ENCODE data around the gene HIGD1A. TPM values are rescaled to one million over a fixed set of nuclear protein-coding genes. Genes with fewer than 3 reads are reported as not detected.

HIGD1A gene
- polyA plus RNA-seq, 1 donor (not counting 4 experiments of a cell fraction or from before 2014, with no cell fraction given): 443 TPM

GRCh38 chr3:42803414-42804105 is 730 bp downstream of the HIGD1A start:
- H3K9ac ChIP-seq (ENCODE audit: control insufficient read depth, extremely low read depth, insufficient read depth, low read length): peak overlapping the region; percentile 97
- no peaks in the 10 kb centered on the region for H3K9me3 ChIP-seq (ENCODE audit: control insufficient read depth, low read depth, low read length)
- H4K20me1 ChIP-seq (ENCODE audit: control insufficient read depth, extremely low read depth, insufficient read depth, low read length): no peaks in the 10 kb centered on the region
- H3K27ac ChIP-seq (ENCODE audit: control insufficient read depth, insufficient read depth, low read length): peak overlapping the region; percentile 93
- H3K9me1 ChIP-seq (ENCODE audit: control insufficient read depth, extremely low read depth, insufficient read depth, low read length): no peaks in the 10 kb centered on the region
- dilution Hi-C loops (cut with MboI; ENCODE audit: extremely low pct_ligation_motif_present, low sequenced_read_pairs): no loop called here
- H3K4me3 ChIP-seq (ENCODE audit: control insufficient read depth in 2 of 3, extremely low read depth in 1 of 3, insufficient read depth in 2 of 3, low read depth in 1 of 3, low read length in 3 of 3): peak overlapping the region; percentile 98
- H3K79me2 ChIP-seq (ENCODE audit: control insufficient read depth, insufficient read depth, low read length): peaks cover 50% of the 10 kb centered on the region
- no peak for TF ChIP-seq CTCF (optimal IDR thresholded peaks at IDR 0.05 in 1 of 3, IDR thresholded peaks at IDR 0.05 in 1 of 3, conservative IDR thresholded peaks at IDR 0.05 in 1 of 3; ENCODE audit: extremely low read depth in 1 of 3, insufficient read depth in 2 of 3, low read length in 3 of 3)
- no peak for TF ChIP-seq EZH2 (IDR thresholded peaks at IDR 0.05; ENCODE audit: low read length)
- peak; percentile 61 for FAIRE-seq
- H2AFZ ChIP-seq (ENCODE audit: control insufficient read depth, low read length): peak overlapping the region; percentile 82
- peaks cover 2 to 4% of the 10 kb centered on the region in 2 experiments for H3K36me3 ChIP-seq (ENCODE audit: control insufficient read depth in 2 of 2, extremely low read depth in 1 of 2, insufficient read depth in 2 of 2, low read length in 2 of 2)
- H3K4me1 ChIP-seq (ENCODE audit: control insufficient read depth, extremely low read depth, insufficient read depth, low read length): peaks cover 10% of the 10 kb centered on the region
- H3K4me2 ChIP-seq (ENCODE audit: control insufficient read depth, extremely low read depth, insufficient read depth, low read depth, low read length): peak overlapping the region; percentile 96
- no peaks in the 10 kb centered on the region for H3K27me3 ChIP-seq (ENCODE audit: control insufficient read depth, extremely low read depth, insufficient read depth, low read length)
- DNase-seq (ENCODE audit: low read depth, low spot score): no peak

GRCh38 chr3:42802876-42803413 is 1.3 kb downstream of the HIGD1A start:
- H3K4me2 ChIP-seq (ENCODE audit: control insufficient read depth, extremely low read depth, insufficient read depth, low read depth, low read length): peak overlapping the region; percentile 96
- peak overlapping the region; percentile 82 for H2AFZ ChIP-seq (ENCODE audit: control insufficient read depth, low read length)
- peaks cover 50% of the 10 kb centered on the region for H3K79me2 ChIP-seq (ENCODE audit: control insufficient read depth, insufficient read depth, low read length)
- peak; percentile 9 for FAIRE-seq
- no peaks in the 10 kb centered on the region for H3K9me3 ChIP-seq (ENCODE audit: control insufficient read depth, low read depth, low read length)
- peaks cover 10% of the 10 kb centered on the region for H3K4me1 ChIP-seq (ENCODE audit: control insufficient read depth, extremely low read depth, insufficient read depth, low read length)
- H3K9ac ChIP-seq (ENCODE audit: control insufficient read depth, extremely low read depth, insufficient read depth, low read length): peak overlapping the region; percentile 97
- H3K36me3 ChIP-seq (ENCODE audit: control insufficient read depth in 2 of 2, extremely low read depth in 1 of 2, insufficient read depth in 2 of 2, low read length in 2 of 2): peaks cover 2 to 4% of the 10 kb centered on the region in 2 experiments
- peak overlapping the region; percentile 93 for H3K27ac ChIP-seq (ENCODE audit: control insufficient read depth, insufficient read depth, low read length)
- H3K27me3 ChIP-seq (ENCODE audit: control insufficient read depth, extremely low read depth, insufficient read depth, low read length): no peaks in the 10 kb centered on the region
- no peak for DNase-seq (ENCODE audit: low read depth, low spot score)
- TF ChIP-seq CTCF (optimal IDR thresholded peaks at IDR 0.05 in 1 of 3, IDR thresholded peaks at IDR 0.05 in 1 of 3, conservative IDR thresholded peaks at IDR 0.05 in 1 of 3; ENCODE audit: extremely low read depth in 1 of 3, insufficient read depth in 2 of 3, low read length in 3 of 3): no peak
- no peak for TF ChIP-seq EZH2 (IDR thresholded peaks at IDR 0.05; ENCODE audit: low read length)
- H3K9me1 ChIP-seq (ENCODE audit: control insufficient read depth, extremely low read depth, insufficient read depth, low read length): no peaks in the 10 kb centered on the region
- H4K20me1 ChIP-seq (ENCODE audit: control insufficient read depth, extremely low read depth, insufficient read depth, low read length): no peaks in the 10 kb centered on the region
- peak overlapping the region; percentile 98 for H3K4me3 ChIP-seq (ENCODE audit: control insufficient read depth in 2 of 3, extremely low read depth in 1 of 3, insufficient read depth in 2 of 3, low read depth in 1 of 3, low read length in 3 of 3)
- dilution Hi-C loops (cut with MboI; ENCODE audit: extremely low pct_ligation_motif_present, low sequenced_read_pairs): no loop called here
